Naive B cell (primary cell): ENCODE measurements around the gene DIS3L2. TPM values are rescaled to one million over a fixed set of nuclear protein-coding genes. Genes with fewer than 3 reads are reported as not detected.
"Not testable (repeated sequence)": the region's sequence is repeated elsewhere in the genome, so short reads cannot be mapped to it uniquely, and the experiment has no call there.

ENCODE experiments used
- ATAC-seq, 2 donors: fragments of 150-1000 bp; cut with Tn5 transposase; 2 replicates each; pipeline ENCODE4 v1.10.0; 2021; ENCODE audit warnings: low read depth in 2 of 2, mild to moderate bottlenecking in 2 of 2, moderate library complexity in 2 of 2
- DNase-seq: peaks from one replicate; pipeline ENCODE4 v3.0.0; 2022
- H3K27ac Mint-ChIP-seq, 6 donors: one replicate each; pipeline ENCODE4 v1.8.0; 2020 to 2022; ENCODE audit warnings: mild to moderate bottlenecking in 6 of 6, mixed read lengths in 6 of 6, moderate library complexity in 5 of 6, inconsistent platforms in 2 of 6
- H3K27me3 Mint-ChIP-seq, 3 donors: one replicate each; pipeline ENCODE4 v1.8.0; 2021 to 2022; ENCODE audit warnings: mixed read lengths in 3 of 3, mild to moderate bottlenecking in 1 of 3
- H3K36me3 Mint-ChIP-seq, 2 donors: one replicate each; pipeline ENCODE4 v1.8.0; 2020 to 2022; ENCODE audit warnings: mixed read lengths in 2 of 2, inconsistent platforms in 1 of 2, mild to moderate bottlenecking in 1 of 2
- H3K4me1 Mint-ChIP-seq, 3 donors: one replicate each; pipeline ENCODE4 v1.8.0; 2020 to 2022; ENCODE audit warnings: mixed read lengths in 3 of 3, inconsistent platforms in 1 of 3, mild to moderate bottlenecking in 1 of 3, moderate library complexity in 1 of 3
- H3K4me3 Mint-ChIP-seq, 8 donors: one replicate each; pipeline ENCODE4 v1.8.0; 2020 to 2022; ENCODE audit warnings: mild to moderate bottlenecking in 8 of 8, mixed read lengths in 8 of 8, moderate library complexity in 8 of 8, inconsistent platforms in 2 of 8
- H3K9me3 Mint-ChIP-seq, 7 donors: one replicate each; pipeline ENCODE4 v1.8.0; 2020 to 2022; ENCODE audit warnings: mixed read lengths in 7 of 7, mild to moderate bottlenecking in 5 of 7, inconsistent platforms in 2 of 7, moderate library complexity in 1 of 7
- polyA plus RNA-seq, 6 donors: library from polyadenylated mRNA; unstranded; fragments of 300-500 nt; fragmentation: Illumina TruSeq; gene quantifications; one replicate each; pipeline ENCODE4 v1.2.3, GENCODE V29; 2021; ENCODE audit warnings: low read depth in 6 of 6

Gene DIS3L2
- polyA plus RNA-seq, 6 donors from 2014 or later, result 6.0 to 29.0 (median 17.6) TPM

DNA sequence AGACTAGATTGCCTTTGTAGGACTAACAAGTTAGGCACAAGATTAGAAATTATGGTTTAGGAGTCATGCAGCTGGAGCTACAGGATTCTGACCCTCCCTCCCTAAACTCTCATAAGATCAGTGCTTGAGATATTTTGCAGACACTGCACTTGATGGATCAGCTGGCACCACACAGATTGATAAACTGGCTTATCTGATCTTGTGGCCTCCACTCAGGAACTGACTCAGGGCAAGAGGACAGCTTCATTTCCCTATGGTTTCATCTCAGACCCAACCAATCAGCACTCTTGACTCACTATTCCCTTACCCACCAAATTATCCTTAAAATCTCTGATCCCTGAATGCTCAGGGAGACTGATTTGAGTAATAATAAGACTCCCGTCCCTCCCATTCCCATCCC lies 152.3 kb downstream of the DIS3L2 start:
- H3K4me3 Mint-ChIP-seq, result no peak overlapping the region

DNA sequence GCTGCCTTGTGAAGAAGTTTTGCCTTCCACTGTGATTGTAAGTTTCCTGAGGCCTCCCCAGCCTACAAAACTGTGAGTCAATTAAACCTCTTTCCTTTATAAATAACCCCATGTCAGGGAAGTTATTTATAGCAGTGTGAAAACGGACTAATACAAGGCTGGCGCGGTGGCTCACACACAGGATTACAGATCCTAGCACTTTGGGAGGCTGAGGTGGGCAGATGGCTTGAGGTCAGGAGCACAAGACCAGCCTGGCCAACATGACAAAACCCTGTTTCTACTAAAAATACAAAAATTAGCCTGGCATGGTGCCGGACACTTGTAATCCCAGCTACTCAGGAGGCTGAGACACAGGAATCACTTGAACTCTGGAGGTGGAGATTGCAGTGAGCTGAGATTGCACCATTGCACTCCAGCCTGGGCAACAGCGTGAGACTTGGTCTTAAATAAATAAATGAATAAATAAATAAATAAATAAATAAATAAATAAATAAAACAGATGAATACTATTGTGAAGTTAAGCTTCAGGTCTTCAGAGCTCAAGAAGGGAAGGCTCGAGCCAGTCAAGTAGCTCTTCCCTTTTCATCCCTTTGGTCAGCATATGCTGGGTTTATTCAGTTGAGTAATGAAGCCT lies 154.3 kb downstream of the DIS3L2 start:
- H3K4me1 Mint-ChIP-seq, H3K27ac Mint-ChIP-seq, H3K4me3 Mint-ChIP-seq, ATAC-seq, H3K9me3 Mint-ChIP-seq, H3K27me3 Mint-ChIP-seq, DNase-seq: not testable (repeated sequence)
- peaks cover 3 to 12% of the 10 kb centered on the region in 2 donors for H3K36me3 Mint-ChIP-seq

More for the DNA sequence above, 152.3 kb downstream of the DIS3L2 start:
- DNase-seq (no peak), ATAC-seq (no peak)
- Mint-ChIP-seq H3K27ac (peak overlapping the region in 1 of 6 donors; percentile 7), H3K4me1 (peaks cover 4 to 5% (median 5%) of the 10 kb centered on the region in 3 donors), H3K36me3 (peaks cover 0 to 5% of the 10 kb centered on the region in 2 donors), H3K9me3 (peaks cover 0 to 3% (median 0%) of the 10 kb centered on the region in 7 donors), H3K27me3 (no peaks in the 10 kb centered on the region)

DNA sequence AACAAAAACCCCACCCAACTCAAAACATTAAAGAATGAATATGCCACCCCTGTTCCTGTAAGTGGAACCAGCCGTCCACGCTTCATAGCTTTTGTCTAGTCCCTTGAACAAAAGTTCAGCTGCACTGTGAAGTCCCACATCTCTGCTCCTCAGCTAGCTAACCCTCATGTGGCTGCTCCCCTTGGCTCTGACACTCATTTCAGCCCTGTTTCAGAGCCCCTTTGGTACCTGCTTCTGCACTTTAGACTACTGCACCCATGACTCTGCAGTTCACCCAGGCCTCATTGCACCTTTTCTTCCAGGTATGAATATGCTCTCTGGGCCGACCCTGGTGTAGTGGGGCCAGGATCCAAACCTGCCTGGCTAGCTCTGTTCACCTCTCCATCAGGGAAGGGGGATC lies 155.3 kb downstream of the DIS3L2 start:
- Mint-ChIP-seq H3K9me3 (peaks cover 0 to 3% (median 0%) of the 10 kb centered on the region in 7 donors), H3K27ac (peak overlapping the region in 1 of 6 donors; percentile 57), H3K4me1 (peaks cover 5 to 9% (median 5%) of the 10 kb centered on the region in 3 donors), H3K4me3 (no peak overlapping the region), H3K36me3 (peaks cover 9 to 17% of the 10 kb centered on the region in 2 donors), H3K27me3 (no peaks in the 10 kb centered on the region)
- DNase-seq (no peak), ATAC-seq (no peak)

DNA sequence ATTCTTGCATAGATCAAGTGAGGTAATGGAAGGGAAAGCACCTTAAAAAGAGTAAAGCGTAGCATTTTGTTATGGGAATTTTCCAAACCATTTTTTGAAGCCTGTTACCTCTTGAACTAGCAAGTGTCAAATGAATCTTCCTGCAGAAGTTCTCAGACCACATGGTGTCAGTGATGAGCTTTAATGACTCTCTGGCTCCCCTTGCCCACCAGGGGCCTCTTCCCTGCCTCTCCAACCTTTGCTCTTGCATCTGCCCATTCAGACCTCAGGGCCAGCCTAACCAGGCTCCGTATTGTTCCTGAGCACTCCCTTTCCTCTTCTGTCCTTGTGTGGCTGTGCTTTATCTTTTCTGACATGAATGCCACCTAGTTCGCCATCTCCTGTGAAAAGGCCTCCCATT lies 155.9 kb downstream of the DIS3L2 start:
- Mint-ChIP-seq H3K4me1 (peaks cover 5 to 9% (median 5%) of the 10 kb centered on the region in 3 donors), H3K4me3 (no peak overlapping the region), H3K27ac (peak overlapping the region in 1 of 6 donors; percentile 73), H3K36me3 (peaks cover 9 to 17% of the 10 kb centered on the region in 2 donors), H3K9me3 (peaks cover 0 to 2% (median 0%) of the 10 kb centered on the region in 7 donors), H3K27me3 (no peaks in the 10 kb centered on the region)
- no peak for DNase-seq
- ATAC-seq, result no peak

DNA sequence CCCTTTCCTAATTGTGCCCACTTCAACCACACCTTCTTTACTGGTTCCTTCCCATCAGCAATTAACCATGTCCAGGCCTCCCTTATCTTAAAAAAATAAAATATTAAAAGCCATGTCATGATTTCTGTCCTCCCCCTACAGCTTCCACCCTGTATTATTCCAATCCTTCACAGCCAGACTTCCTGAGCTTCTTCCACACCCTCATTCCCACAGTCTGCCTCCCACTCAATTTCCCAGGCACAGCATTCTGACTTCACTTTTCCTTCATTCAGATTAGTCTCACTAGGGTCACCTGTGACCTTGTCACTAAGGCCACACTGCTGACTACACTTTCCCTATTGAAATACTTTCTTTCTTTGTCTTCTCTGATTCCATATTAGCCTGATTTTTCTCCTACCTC lies 159.4 kb downstream of the DIS3L2 start:
- Mint-ChIP-seq H3K36me3 (peaks cover 21 to 24% of the 10 kb centered on the region in 2 donors), H3K9me3 (no peaks in the 10 kb centered on the region), H3K27me3 (no peaks in the 10 kb centered on the region), H3K4me1 (peaks cover 0 to 9% (median 5%) of the 10 kb centered on the region in 3 donors), H3K27ac (no peak overlapping the region), H3K4me3 (no peak overlapping the region)
- DNase-seq, result no peak
- ATAC-seq, result no peak

DNA sequence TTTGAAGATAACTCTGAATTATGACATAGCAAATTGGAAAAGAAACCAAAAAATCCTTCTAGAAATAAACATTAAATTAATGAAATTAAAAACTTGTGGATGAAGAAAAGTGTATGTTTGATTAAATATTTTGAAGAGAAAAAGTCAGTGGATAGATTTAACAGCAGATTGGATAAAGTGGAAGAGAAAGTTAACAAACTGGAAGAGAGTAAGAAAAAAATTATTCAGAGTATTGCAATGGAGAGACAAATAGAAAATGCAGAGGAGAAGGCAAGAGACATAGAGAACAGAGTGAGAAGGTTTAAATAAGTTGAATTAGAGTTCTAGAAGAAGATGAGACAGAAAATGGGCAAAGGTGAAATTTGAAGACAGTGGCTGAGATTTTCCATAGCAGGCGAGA lies 162.8 kb downstream of the DIS3L2 start:
- no peak overlapping the region for H3K4me3 Mint-ChIP-seq
- peak overlapping the region in 2 of 6 donors; percentile 6 to 12 for H3K27ac Mint-ChIP-seq
- H3K4me1 Mint-ChIP-seq, result peaks cover 0 to 7% (median 2%) of the 10 kb centered on the region in 3 donors
- no peak for ATAC-seq
- H3K27me3 Mint-ChIP-seq, result no peaks in the 10 kb centered on the region
- no peaks in the 10 kb centered on the region for H3K9me3 Mint-ChIP-seq
- no peak for DNase-seq
- peaks cover 18 to 24% of the 10 kb centered on the region in 2 donors for H3K36me3 Mint-ChIP-seq

DNA sequence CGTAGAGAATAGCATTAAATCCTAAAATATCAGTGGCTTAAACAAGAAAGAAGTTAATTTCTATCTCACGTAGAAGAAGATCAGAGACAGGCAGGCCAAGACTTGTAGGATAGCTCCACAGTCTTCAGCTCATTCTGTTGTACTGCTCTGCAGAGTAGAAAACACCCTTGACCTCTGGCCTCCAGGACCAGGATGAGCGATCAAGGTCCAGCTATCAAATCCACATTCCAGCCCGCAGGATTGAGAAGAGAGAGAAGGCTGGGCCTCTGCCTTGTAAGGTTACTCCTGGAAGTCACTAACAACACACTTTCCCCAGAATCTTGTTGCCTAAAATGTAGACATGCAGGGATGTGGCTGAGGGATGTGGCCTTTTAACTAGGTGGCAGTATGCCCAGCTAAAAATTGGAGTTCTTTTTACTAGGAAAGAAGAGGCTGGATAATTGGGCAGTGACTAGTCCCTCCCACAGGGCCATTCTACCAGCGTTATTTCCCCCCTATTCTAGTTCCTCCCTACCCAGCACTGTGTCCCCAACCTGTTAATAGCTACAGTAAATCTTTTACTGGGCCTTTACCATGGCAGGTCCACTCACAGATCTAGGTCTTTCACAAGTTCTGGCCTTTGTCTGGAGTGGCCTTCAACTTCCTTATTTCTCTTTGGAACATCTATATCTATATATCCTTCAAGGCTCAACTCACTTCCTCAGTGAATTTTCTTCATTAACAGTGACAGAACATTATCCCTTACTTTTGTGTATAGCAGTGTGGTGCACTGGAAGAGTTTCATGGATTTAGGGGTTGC lies 165.0 kb downstream of the DIS3L2 start:
- no peak for ATAC-seq
- H3K4me1 Mint-ChIP-seq, result peaks cover 0 to 3% (median 2%) of the 10 kb centered on the region in 3 donors
- H3K27ac Mint-ChIP-seq, result no peak overlapping the region
- no peak for DNase-seq
- H3K36me3 Mint-ChIP-seq, result peaks cover 14 to 18% of the 10 kb centered on the region in 2 donors
- H3K27me3 Mint-ChIP-seq, result no peaks in the 10 kb centered on the region
- no peak overlapping the region for H3K4me3 Mint-ChIP-seq
- H3K9me3 Mint-ChIP-seq, result no peaks in the 10 kb centered on the region

DNA sequence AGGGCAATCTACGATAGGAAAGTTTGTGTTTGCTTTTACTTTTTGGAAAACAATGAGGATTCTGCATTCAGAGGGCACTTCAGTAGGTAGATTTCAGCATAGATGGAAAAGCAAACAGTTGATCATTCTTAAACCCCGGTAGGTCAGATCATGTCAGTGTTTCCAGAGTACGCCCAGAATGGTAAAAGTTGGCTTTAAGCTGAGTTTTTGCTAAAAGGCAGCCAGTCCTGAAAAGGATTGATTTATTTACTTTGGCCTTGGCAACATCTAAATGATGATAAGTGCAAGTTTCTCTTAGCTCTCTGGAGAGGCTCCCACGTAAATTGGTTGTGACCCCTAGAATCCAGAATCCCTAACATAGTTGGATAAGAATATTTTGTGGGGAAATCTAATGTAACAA lies 168.0 kb downstream of the DIS3L2 start:
- Mint-ChIP-seq H3K36me3 (peaks cover 8 to 28% of the 10 kb centered on the region in 2 donors), H3K4me1 (peaks cover 0 to 3% (median 2%) of the 10 kb centered on the region in 3 donors), H3K27ac (peak overlapping the region in 1 of 6 donors; percentile 29), H3K4me3 (no peak overlapping the region), H3K9me3 (no peaks in the 10 kb centered on the region), H3K27me3 (no peaks in the 10 kb centered on the region)
- no peak for ATAC-seq
- no peak for DNase-seq

DNA sequence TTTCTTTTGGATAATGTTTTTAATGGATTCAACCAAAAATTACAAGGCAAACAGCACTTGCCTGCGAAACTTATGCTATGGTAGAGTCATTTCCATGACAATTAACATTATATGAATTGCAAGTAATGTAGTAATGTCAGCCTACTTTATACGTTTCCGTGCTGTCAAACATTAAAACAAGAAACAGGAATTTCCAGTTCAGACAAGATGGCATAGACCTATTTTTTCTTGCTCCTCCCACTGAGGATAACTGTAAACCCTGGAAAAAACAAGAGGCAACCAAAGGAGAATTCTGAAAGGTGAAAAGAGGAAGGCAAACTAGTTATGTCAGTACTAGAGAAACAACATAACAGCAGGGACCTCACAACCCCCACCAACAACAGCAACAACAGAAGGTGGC lies 170.7 kb downstream of the DIS3L2 start:
- Mint-ChIP-seq H3K4me3 (no peak overlapping the region), H3K9me3 (no peaks in the 10 kb centered on the region), H3K4me1 (peaks cover 0 to 11% (median 0%) of the 10 kb centered on the region in 3 donors), H3K27ac (peak overlapping the region in 1 of 6 donors; percentile 86), H3K36me3 (peaks cover 0 to 24% of the 10 kb centered on the region in 2 donors), H3K27me3 (no peaks in the 10 kb centered on the region)
- no peak for ATAC-seq
- DNase-seq, result no peak

DNA sequence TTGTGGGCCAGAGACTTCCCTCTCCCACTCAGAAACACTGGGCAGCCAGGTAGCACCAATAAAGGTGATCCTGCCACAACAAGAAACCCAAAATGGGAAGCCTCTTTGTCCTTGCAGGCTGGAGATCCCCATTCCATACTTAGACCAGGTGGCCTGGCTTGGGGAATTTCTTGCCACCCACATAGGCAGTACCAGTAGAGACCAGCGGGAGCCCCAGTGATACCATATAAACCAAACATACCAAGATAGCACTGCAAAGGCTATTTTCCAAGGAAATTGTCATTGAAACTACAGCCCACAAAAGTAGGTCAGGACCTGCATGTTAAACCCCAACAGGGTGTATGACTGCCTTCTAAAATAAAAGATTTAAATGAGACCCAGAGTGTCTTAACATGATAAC lies 171.6 kb downstream of the DIS3L2 start:
- DNase-seq, result no peak
- no peaks in the 10 kb centered on the region for H3K9me3 Mint-ChIP-seq
- H3K27ac Mint-ChIP-seq, result no peak overlapping the region
- H3K4me1 Mint-ChIP-seq, result peaks cover 6 to 12% (median 7%) of the 10 kb centered on the region in 3 donors
- H3K27me3 Mint-ChIP-seq, result no peaks in the 10 kb centered on the region
- no peak for ATAC-seq
- no peak overlapping the region for H3K4me3 Mint-ChIP-seq
- H3K36me3 Mint-ChIP-seq, result peaks cover 0 to 19% of the 10 kb centered on the region in 2 donors

DNA sequence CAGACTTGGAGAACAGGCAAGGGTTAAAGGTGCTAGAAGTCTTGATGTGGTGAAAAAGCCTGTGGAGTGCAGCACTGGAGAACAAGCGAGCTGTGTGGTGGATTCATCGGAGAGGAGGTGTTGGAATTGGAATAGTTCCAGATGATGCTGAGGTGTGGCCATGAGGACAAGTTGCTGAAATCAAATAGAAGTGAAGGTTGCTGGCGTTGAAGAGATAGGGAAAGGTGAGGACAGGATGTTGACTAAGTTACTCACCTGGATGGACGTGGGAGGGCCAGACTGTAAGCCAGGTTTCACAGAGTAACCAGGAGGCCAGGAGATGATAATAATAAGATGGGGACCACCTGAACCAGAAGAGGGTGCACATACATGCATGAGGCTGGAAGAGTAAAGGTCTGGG lies 173.4 kb downstream of the DIS3L2 start:
- no peak for DNase-seq
- H3K4me1 Mint-ChIP-seq, result peaks cover 19 to 20% (median 20%) of the 10 kb centered on the region in 3 donors
- H3K4me3 Mint-ChIP-seq, result no peak overlapping the region
- no peaks in the 10 kb centered on the region for H3K27me3 Mint-ChIP-seq
- H3K9me3 Mint-ChIP-seq, result no peaks in the 10 kb centered on the region
- H3K27ac Mint-ChIP-seq, result peak overlapping the region in 5 of 6 donors; percentile 4 to 93 (median 30)
- peaks cover 0 to 19% of the 10 kb centered on the region in 2 donors for H3K36me3 Mint-ChIP-seq
- ATAC-seq, result no peak

DNA sequence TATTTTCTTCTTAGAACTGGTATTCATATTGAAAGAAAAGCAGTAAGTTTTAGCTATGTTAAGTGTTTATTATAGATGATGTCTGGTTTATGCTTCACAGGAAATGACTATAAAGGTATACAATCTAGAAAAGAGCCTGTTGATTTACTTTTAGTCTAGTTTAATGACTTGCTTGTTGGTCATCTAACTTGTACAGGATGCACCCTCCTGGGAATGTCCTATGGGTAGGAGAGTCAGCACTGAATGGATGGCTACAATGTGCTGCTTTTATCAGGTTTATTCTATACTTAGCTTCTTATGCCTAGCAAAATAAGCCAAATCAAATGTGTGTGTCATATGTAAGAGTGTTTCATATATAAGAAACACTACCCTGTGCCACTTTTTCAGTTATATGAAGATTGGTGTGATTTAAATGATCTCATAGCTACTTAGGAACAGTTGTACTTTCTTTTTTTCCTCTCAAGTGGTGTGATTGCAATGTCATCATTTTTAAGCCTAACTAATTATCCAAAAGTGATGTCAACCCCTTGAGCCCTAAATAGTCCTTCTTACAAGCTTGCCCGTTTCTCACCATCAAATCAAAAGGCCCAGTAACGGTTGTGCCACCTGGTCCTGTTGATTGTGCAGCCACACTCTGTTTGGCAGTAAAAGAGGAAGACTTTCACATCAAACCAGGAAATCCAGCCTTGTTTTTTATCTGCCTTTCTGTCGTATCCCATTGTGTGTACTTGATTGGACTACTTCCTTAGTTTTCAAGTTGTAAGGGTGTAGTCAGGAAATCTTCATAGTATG lies 176.0 kb downstream of the DIS3L2 start:
- Mint-ChIP-seq H3K36me3 (peaks cover 0 to 4% of the 10 kb centered on the region in 2 donors), H3K27ac (peak overlapping the region; percentile 3 to 81 (median 38)), H3K27me3 (no peaks in the 10 kb centered on the region), H3K4me1 (peaks cover 19 to 20% (median 20%) of the 10 kb centered on the region in 3 donors), H3K4me3 (peak overlapping the region in 1 of 8 donors; percentile 0), H3K9me3 (no peaks in the 10 kb centered on the region)
- ATAC-seq (peak; percentile 47 to 73), DNase-seq (peak; percentile 1)

DNA sequence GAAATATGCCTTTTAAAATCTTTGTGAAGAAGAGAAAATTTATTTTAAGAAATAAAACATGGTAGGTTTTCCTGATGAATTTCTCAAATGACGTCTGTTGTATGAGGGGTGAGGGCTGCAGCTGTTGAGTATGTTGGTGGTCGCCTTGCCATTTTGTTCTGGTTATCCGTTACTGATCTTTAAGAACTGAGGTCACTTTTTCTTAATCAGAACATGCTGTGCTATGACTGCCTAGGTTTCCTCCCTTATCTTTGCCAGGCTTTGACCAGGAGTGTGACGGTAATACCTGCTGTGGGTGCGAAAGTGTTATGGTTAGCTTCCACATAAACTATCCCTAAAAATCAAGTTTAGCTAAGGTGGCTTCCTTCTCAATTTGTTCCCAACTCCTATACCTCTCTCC lies 176.9 kb downstream of the DIS3L2 start:
- Mint-ChIP-seq H3K27ac (peak overlapping the region in 4 of 6 donors; percentile 3 to 43 (median 18)), H3K27me3 (no peaks in the 10 kb centered on the region), H3K36me3 (no peaks in the 10 kb centered on the region), H3K4me3 (peak overlapping the region in 1 of 8 donors; percentile 26), H3K4me1 (peaks cover 19 to 20% (median 20%) of the 10 kb centered on the region in 3 donors), H3K9me3 (no peaks in the 10 kb centered on the region)
- ATAC-seq (no peak), DNase-seq (no peak)
